Right atrium auricular region (tissue), 2 donors: ENCODE results near the gene HOATZ. TPM values are rescaled to one million over a fixed set of nuclear protein-coding genes. Genes with fewer than 3 reads are reported as not detected.

Source experiments
- DNase-seq: peaks from one replicate; pipeline ENCODE4 v3.0.0-alpha.2; 2019; ENCODE audit warnings: low spot score
- H3K27ac ChIP-seq, 2 donors: fragments of 200-600 bp; sonication (generic); 1 replicate in 1 of 2; 2 replicates in 1 of 2; pipeline ENCODE4 v1.5.1; 2016 to 2019
- H3K27me3 ChIP-seq, 2 donors: fragments of 200-600 bp; sonication (generic); one replicate each; pipeline versions ENCODE4 v1.5.1 to v1.6.0; 2017 to 2019
- H3K36me3 ChIP-seq: fragments of 200-600 bp; sonication (generic); one replicate; pipeline ENCODE4 v1.5.1; 2016
- H3K4me1 ChIP-seq, 2 donors: fragments of 200-600 bp; sonication (generic); one replicate each; pipeline versions ENCODE4 v1.5.1 to v1.6.0; 2017 to 2019
- H3K4me3 ChIP-seq, 2 donors: fragments of 200-600 bp; sonication (generic); 1 replicate in 1 of 2; 2 replicates in 1 of 2; pipeline ENCODE4 v1.5.1; 2017 to 2019; ENCODE audit warnings: mild to moderate bottlenecking in 1 of 2, moderate library complexity in 1 of 2
- H3K9me3 ChIP-seq, 2 donors: fragments of 200-600 bp; sonication (generic); one replicate each; pipeline ENCODE4 v1.5.1; 2019
- CTCF ChIP-seq, 2 donors: fragments of 200-600 bp; sonication (generic); IDR thresholded peaks; one replicate each; pipeline ENCODE4 v1.5.1; 2019; ENCODE audit warnings: antibody characterized with exemption in 2 of 2
- total RNA-seq, 2 donors: library from RNA; depleted of rRNA; stranded (reverse); fragments of >200 nt; gene quantifications; one replicate each; pipeline ENCODE4 v1.1.0, GENCODE V29; 2016

Gene HOATZ
- total RNA-seq, 2 donors from 2014 or later: not detected

DNA sequence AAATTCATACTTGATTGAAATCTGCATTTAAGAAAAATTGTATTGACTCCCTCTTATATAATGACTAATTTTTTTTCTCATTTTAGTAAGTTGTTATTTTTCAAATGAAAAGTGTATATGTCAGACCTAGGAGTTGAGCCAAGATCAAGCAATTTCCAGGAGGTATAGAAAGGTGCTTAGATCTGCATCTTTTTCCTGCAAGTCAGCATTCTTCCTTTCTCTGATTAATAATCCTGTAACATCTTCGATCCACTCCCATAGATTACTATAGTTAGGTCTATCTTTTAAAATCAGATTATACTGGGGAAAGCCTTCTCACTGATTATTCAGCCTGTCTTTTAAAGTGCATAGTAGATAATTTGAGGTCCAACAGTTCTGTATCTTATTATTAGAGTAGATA is 12.7 kb downstream of the HOATZ start:
- Histone ChIP-seq H3K27me3 (no peaks in the 10 kb centered on the region), H3K4me3 (no peak overlapping the region), H3K36me3 (no peaks in the 10 kb centered on the region), H3K4me1 (no peaks in the 10 kb centered on the region), H3K27ac (no peak overlapping the region), H3K9me3 (no peaks in the 10 kb centered on the region)
- no peak for DNase-seq
- TF ChIP-seq CTCF (IDR thresholded peaks at IDR 0.05): no peak

- Histone ChIP-seq H3K27ac (no peak overlapping the region), H3K36me3 (no peaks in the 10 kb centered on the region), H3K27me3 (no peaks in the 10 kb centered on the region), H3K4me1 (no peaks in the 10 kb centered on the region), H3K4me3 (no peak overlapping the region), H3K9me3 (no peaks in the 10 kb centered on the region)
- TF ChIP-seq CTCF (IDR thresholded peaks at IDR 0.05): no peak
- DNase-seq: no peak
Observed at GRCh38 chr11:111528557-111528956, 14.0 kb downstream of the HOATZ start.

GRCh38 chr11:111530091-111530490 is 15.5 kb downstream of the HOATZ start:
- no peaks in the 10 kb centered on the region for H3K4me1 ChIP-seq
- no peak for TF ChIP-seq CTCF (IDR thresholded peaks at IDR 0.05)

DNA sequence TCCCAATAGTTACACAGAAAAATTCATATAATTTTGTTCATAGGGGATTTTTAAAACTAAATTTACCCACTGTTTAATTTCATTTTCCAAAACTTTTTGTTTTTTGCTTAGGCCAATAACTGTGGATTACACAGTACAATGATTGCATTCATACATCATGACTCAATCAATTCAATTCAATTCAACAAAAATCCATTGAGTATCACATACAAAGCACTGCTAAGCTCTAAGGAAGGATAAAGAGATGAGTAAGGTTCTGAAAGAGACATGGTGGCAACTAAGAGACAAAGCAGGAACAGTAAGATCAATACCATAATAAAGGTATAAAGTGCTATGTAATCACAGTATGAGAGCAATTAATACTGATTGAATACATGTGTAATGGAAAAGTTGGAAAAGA is 16.6 kb downstream of the HOATZ start:
- no peaks in the 10 kb centered on the region for H3K36me3 ChIP-seq
- H3K4me1 ChIP-seq: no peaks in the 10 kb centered on the region
- no peak overlapping the region for H3K4me3 ChIP-seq
- H3K9me3 ChIP-seq: no peaks in the 10 kb centered on the region
- no peak for DNase-seq
- H3K27ac ChIP-seq: no peak overlapping the region
- TF ChIP-seq CTCF (IDR thresholded peaks at IDR 0.05): no peak
- no peaks in the 10 kb centered on the region for H3K27me3 ChIP-seq

More at GRCh38 chr11:111530091-111530490, 15.5 kb downstream of the HOATZ start:
- H3K27me3 ChIP-seq: no peaks in the 10 kb centered on the region
- H3K9me3 ChIP-seq: no peaks in the 10 kb centered on the region
- H3K36me3 ChIP-seq: no peaks in the 10 kb centered on the region
- H3K27ac ChIP-seq: no peak overlapping the region
- DNase-seq: no peak
- no peak overlapping the region for H3K4me3 ChIP-seq

DNA sequence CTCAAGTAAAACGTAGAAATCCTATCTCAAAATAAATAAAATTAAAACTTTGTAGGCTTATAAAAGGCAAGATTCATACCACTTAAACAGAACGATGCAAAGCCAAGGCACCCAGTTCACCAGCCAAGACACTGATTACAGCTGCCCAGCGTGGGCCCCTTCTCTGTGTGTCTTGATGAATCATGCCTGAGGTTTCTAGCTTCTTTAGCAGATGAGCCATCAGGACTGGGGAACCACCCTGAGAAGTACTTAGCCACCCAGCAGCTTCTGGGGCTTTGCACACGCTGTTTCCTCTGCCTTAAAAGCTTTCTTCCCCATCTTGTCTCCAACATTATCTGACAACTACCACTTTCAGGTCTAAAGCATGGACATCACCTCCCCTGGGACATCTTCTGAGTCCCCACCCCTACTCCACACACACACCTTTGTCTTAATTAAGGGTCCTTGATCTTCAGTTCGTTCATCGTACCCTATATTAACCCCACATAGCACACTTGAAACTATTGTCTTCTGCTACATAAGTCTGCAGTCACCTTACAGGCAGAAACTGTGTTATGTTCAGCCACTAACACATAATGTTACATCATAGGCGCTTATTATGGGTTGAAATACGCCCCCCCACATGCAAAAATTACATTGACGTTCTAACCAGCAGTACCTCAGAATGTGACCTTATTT is 17.2 kb downstream of the HOATZ start:
- H3K4me1 ChIP-seq: no peaks in the 10 kb centered on the region
- no peak for DNase-seq
- H3K27me3 ChIP-seq: no peaks in the 10 kb centered on the region
- no peak overlapping the region for H3K27ac ChIP-seq
- H3K4me3 ChIP-seq: no peak overlapping the region
- no peaks in the 10 kb centered on the region for H3K36me3 ChIP-seq
- H3K9me3 ChIP-seq: no peaks in the 10 kb centered on the region
- no peak for TF ChIP-seq CTCF (IDR thresholded peaks at IDR 0.05)

GRCh38 chr11:111532365-111532709 is 17.8 kb downstream of the HOATZ start:
- Histone ChIP-seq H3K4me1 (no peaks in the 10 kb centered on the region), H3K27ac (no peak overlapping the region), H3K27me3 (no peaks in the 10 kb centered on the region), H3K36me3 (no peaks in the 10 kb centered on the region), H3K4me3 (no peak overlapping the region), H3K9me3 (no peaks in the 10 kb centered on the region)
- DNase-seq: no peak
- no peak for TF ChIP-seq CTCF (IDR thresholded peaks at IDR 0.05)
